ENCODE results near the gene ALKBH7.
A peak's percentile ranks its signal among the peaks of the same experiment; 100 is the strongest.

Gene ALKBH7

DNA sequence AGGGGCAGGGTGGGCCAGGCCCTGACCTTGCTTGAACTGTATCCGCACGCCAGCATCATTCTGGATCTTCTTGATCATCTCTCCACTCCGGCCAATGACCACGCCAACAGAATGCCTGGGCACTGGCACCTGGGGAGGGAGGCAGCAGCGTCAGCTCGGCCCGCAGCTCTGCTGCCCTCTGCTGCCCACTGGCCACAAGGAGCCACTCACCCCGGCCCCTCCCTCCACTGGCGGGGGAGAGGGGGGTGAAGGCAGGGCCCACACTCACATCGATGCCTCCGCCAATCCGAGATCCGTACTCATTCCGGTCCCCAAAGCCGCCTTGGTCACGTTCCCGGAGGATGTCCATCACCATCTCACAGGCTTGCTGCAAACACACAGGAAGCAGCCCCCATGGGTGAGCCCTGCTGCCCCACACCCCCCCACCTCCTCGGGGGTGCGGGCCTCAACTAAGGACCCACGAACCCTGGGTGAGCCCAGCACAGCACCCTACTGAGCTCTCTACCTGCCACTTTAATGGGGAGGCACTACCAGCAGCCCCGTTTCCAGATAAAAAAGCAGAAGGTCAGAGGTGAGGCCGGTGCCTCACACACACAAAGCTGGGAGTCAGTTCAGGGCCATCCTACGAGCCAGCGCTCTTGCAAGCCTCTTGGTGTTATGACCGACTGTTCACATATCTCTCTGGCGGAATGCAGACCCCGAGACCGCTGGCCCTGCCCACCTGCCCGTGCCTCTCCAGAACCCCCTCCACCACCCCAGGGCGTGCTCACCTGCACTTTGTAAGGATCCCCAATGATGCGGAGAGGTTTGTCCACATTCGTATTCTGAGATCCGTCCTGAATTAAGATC lies 45.3 kb downstream of the ALKBH7 start:
- H3K4me3 ChIP-seq (ENCODE audit: low read depth, low read length), result no peak overlapping the region
- no peak for DNase-seq (ENCODE audit: low read depth)
- TF ChIP-seq, protein P1, sequence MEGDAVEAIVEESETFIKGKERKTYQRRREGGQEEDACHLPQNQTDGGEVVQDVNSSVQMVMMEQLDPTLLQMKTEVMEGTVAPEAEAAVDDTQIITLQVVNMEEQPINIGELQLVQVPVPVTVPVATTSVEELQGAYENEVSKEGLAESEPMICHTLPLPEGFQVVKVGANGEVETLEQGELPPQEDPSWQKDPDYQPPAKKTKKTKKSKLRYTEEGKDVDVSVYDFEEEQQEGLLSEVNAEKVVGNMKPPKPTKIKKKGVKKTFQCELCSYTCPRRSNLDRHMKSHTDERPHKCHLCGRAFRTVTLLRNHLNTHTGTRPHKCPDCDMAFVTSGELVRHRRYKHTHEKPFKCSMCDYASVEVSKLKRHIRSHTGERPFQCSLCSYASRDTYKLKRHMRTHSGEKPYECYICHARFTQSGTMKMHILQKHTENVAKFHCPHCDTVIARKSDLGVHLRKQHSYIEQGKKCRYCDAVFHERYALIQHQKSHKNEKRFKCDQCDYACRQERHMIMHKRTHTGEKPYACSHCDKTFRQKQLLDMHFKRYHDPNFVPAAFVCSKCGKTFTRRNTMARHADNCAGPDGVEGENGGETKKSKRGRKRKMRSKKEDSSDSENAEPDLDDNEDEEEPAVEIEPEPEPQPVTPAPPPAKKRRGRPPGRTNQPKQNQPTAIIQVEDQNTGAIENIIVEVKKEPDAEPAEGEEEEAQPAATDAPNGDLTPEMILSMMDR (IDR thresholded peaks at IDR 0.05; ENCODE audit: control insufficient read depth, extremely low read depth, insufficient read depth), result peak; percentile 67

DNA sequence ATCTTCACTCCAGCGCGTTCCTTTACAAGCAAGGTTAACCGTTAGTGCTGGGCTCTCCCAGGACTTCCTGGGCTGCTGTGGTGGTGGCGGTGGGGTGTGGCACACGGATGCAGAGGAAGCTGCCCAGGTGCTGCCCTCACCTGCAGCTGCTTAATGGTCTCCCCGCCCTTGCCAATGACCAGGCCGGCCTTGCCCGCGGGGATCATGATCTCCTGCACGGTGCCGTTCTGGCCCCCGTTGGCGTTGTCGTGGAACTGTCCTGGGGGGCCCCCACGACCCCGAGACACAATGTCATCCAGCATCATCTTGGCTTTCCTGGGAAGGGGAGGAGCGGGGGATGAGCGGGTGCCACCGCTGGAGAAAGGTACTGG lies 46.0 kb downstream of the ALKBH7 start:
- TF ChIP-seq, protein P1 (IDR thresholded peaks at IDR 0.05; ENCODE audit: control insufficient read depth, extremely low read depth, insufficient read depth), result no peak
- H3K4me3 ChIP-seq (ENCODE audit: low read depth, low read length), result no peak overlapping the region
- DNase-seq (ENCODE audit: low read depth), result no peak

DNA sequence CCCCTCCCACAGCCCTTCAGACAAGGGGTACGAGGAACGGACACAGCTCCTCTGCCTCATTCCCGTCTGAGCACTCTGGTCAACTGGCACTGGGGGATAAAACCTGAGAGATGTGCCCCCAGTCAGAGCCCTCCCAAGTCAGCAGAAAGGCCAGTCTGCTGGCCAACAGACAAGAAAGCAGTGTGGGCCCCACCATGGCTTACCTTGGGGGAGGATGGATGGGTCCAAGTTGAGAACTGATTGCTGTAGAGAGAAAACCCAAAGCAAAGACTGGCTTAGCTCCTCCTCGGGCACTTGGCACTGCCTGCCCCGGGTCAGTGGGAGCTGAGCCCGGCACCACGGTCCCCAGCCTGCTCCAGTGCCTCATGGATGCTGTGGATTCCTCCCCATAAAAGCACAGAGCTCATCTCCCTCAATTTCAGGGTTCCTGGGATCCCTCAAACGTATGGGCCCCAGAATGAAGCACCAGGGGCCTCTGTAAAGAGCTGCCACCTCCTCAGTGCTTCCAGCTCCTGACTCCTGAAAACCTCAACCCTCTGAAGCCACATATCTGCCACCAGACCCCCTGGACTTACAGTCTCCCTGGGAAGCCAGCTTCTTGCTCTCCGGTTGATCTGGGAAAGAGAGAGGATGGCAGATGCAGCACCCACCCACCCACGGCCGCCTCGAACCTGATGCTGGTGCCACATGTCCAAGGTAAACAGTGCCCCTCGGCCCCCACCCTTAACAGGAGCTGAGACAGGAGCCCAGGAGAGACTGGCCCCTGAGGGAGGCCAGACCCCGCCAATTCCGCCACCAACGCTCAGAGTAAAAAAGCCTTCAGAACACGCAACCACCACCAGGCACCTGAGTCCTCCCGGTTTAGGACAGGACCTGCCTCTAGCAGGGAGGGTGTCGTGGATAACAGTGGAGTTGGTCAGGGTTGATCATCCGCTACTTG lies 48.8 kb downstream of the ALKBH7 start:
- TF ChIP-seq, protein P1 (IDR thresholded peaks at IDR 0.05; ENCODE audit: control insufficient read depth, extremely low read depth, insufficient read depth), result no peak
- no peak for DNase-seq (ENCODE audit: low read depth)
- H3K4me3 ChIP-seq (ENCODE audit: low read depth, low read length), result no peak overlapping the region

DNA sequence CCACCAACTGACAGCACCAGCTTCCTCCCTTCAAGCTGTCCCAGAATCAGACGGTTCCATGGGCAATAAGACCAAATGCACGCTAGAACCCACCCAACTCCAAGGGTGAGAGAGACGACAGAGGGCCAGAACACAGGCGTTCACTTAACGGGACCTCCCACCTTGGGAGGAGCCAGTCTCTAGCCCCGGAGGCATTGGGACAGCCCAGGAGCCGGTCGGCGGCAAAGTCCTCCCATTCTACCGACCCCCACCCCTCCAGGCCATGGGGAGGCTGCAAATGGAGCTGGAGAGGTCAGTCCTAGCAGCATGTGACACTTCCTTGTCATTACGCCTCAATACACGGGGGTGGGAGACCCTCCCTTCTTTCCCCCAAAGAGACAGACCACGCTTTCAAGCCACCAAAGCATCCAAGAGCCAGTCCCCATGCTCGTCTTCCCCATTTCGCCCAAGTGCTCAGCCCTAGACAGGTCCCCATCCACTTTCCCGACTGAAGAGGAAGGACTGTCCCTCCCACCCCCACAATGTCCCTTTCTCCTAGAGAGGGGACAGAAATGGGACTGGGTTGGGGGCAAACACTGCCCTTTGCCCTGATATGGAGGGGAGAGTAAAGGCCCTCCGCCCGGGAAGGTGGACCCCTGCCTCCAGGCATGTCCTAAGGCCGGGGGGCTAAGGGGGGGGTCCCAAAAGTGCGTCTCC lies 51.1 kb downstream of the ALKBH7 start:
- TF ChIP-seq, protein P1 (IDR thresholded peaks at IDR 0.05; ENCODE audit: control insufficient read depth, extremely low read depth, insufficient read depth), result no peak
- H3K4me3 ChIP-seq (ENCODE audit: low read depth, low read length), result peak overlapping the region; percentile 99
- no peak for DNase-seq (ENCODE audit: low read depth)

DNA sequence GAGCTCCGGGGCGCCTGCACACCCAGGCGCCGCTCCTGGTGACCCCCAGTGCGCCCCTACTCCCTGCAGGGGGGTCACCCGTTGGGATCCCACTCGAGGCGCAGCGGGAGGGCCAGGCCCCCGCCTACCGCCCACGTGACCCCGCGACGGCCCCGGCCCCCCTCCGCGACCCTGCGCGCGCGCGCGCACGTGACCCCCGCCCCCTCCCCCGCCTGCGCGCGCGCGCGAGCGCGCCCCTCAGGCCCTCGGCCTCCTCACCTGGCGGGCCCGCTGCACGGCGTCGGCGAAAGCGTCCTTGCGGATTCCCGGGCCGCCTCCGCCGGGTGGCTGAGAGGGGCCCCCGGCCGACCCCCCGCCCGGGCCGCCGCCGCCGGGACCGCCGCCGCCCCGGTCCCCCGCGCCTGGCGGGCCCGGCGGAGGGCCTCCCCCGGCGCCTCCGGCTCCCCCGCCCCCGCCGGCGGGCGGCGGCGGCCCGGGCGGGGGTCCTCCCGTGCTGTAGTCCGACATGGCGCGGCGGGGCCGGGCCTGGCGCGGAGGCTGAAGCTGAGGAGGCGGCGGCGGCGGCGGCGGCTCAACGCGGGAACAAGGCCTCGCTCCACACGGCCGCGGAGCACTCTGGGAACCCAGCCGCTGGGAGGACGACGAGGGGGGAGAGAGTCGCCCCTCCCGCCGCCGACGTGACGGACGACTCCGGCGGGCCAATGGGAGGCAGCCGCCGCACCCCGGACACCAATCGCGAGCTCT lies 51.8 kb downstream of the ALKBH7 start, which contains the start of gene KHSRP:
KHSRP (minus strand) TSS at position 617 of the 744 bp plus-strand sequence; CDS start at position 507, 110 bp downstream.
- DNase-seq (ENCODE audit: low read depth), result no peak
- H3K4me3 ChIP-seq (ENCODE audit: low read depth, low read length), result peak within 1 kb of the TSS; percentile 99
- TF ChIP-seq, protein P1 (IDR thresholded peaks at IDR 0.05; ENCODE audit: control insufficient read depth, extremely low read depth, insufficient read depth), result no peak
